Stimulated activated CD8-positive, alpha-beta memory T cell treated with anti-CD3 and anti-CD28 coated beads, Interleukin-12 subunit alpha, Interleukin-12 subunit beta, amount 100 ng/mL, for 1 hour (primary cell): ENCODE measurements around the gene CDK4.

Experiments
- DNase-seq: peaks from one replicate; pipeline ENCODE4 v3.0.0-alpha.2; 2020; ENCODE audit warnings: low read depth

CDK4 gene

GRCh38 chr12:57739387-57739786 is 12.7 kb downstream of the CDK4 start:
- DNase-seq, result no peak

DNA sequence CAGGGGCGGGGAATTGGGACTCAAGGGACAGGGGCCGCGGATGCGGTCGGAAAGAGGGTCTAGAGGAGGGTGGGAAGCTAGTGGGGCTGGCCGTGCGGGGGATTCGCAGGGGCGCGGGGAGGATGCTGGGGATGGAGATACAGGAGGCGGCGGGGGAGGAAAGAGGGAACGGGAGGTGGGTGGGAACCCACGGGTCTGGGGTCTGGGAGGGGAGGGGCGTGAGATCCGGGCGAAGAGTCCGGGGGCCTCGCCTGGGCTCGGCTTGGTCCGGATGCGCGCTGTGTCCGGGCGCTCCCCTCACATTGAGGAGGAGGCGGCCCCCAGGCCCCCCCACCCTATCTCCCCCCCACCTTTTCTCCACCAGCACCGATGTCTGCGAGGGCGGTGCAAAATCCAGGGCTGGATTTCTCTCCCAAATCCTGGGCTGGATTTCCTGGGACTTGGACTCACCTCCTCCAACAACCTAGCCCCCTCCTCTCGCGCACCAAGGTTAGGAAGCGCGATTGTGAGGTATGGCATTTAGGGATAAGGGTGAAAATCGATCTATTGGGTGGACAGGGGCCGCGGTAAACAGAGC is 13.4 kb downstream of the CDK4 start, which contains the start of gene AGAP2:
TSS of gene AGAP2 (minus strand) at position 82 of the 577 bp plus-strand sequence. CDS start 496 bp downstream, outside the sequence.
- no peak for DNase-seq

DNA sequence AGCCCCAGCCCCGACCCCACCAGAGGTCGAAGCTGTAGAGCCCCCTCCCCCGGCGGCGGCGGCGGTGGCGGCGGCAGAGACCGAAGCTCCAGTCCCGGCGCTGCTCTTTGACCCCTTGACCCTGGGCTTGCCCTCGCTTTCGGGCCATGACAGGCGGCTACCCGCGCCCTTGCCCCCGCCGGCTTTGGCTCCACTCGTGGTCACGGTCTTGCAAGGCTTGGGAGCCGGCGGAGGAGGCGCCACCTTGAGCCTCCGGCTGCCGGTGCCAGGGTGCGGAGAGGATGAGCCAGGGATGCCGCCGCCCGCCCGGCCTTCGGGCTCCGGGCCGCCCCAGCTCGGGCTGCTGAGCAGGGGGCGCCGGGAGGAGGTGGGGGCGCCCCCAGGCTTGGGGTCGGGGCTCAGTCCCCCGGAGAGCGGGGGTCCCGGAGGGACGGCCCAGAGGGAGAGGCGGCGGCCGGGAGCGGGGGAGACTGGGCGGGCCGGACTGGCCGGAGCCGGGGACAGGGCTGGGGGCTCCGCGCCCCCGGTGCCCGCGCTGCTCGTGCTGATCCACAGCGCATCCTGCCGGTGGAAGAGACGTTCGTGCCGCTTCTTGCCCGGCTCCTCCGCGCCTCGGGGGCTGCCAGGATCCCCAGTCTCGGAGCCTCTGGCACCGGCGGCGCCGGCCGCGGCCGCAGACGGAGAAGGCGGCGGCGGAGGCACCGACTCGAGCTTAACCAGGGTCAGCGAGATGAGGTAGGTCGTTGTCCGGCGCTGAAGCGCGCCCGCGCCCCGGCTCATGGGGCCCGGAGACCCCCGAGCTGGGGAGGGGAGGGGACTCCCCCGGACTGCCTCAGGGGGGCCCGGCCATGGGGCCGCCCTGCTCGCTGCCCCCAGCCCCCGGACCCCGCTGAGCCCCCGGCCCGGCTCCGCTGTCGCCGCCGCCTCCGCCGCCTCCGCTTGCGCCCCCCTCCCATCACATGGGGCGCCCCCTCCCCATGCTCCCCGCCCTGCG is 14.3 kb downstream of the CDK4 start:
- no peak for DNase-seq

GRCh38 chr12:57736741-57737466 is 15.2 kb downstream of the CDK4 start:
- no peak for DNase-seq

GRCh38 chr12:57735952-57736740 is 16.0 kb downstream of the CDK4 start:
- DNase-seq, result no peak

GRCh38 chr12:57735198-57735855 is 16.8 kb downstream of the CDK4 start:
- DNase-seq, result no peak

DNA sequence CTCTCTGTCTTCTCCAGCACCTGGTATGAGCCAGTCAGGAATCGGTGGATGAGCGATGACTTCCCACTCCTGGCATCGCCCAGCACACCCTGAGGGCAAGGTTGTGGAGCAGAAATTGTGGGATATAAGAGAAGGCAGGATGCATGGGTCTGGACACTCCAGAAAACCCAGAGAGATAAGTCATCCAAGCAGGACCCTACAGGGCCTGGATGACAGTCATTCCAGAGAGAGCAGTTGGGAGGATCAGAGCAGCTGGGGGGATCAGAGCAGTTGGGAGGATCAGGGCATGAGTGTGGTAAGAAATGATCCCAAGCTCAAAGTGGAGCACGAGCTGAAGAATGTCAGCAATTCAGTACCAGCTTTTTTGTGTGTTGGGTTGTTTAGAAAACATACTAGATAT is 17.5 kb downstream of the CDK4 start:
- no peak for DNase-seq

GRCh38 chr12:57733928-57734327 is 18.2 kb downstream of the CDK4 start:
- DNase-seq, result no peak

GRCh38 chr12:57732726-57733593 is 19.1 kb downstream of the CDK4 start:
- no peak for DNase-seq

DNA sequence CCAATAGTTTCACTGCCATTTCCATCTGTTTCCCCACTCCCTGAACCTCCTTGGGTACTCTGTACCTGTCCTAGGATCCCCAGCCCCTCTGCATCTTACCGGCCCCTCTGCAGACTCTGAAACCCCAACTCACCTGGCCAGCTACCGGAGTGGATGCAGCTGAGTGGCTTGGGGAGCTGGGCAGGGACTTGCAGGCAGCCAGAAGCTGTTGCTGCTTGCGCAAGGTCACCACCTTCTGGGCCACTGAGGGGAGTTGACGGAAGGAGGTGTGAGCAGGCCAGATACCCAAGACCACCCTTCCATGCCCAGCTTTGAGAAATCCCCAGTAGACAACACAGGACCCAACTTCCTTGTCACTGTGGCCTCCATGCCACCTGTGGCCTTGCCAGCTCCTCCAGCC is 19.8 kb downstream of the CDK4 start:
- no peak for DNase-seq

DNA sequence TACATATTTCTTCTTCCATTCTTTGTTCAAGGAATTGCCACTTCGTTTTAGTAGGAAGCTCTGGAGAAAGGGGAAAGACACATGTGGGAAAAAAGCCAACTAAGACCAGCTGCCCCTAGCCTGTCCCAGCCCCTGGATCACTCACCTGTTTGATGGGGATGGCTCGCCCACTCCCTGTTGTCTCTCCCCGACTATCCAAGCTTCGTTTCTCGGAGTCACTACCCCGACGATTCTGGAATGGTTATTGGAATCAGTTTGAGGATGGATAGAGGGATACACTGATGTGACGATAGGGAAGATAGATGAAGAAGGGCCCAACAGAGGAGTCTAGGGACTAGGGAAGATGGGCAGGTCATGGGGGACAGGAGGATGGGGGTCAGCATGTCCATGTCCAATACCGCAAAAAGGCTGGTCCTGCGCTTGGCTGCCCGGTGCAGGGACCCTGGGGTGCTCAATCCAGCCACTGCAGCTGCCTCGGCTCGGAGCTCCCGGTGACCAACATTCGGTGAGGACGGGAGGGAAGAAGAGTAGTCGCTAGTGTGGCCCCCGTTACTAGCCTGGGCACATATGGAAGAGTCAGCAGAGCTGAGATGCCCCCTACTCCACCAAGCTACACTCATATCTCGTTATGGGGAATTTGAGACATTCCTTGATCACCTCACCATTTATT is 20.6 kb downstream of the CDK4 start:
- no peak for DNase-seq

DNA sequence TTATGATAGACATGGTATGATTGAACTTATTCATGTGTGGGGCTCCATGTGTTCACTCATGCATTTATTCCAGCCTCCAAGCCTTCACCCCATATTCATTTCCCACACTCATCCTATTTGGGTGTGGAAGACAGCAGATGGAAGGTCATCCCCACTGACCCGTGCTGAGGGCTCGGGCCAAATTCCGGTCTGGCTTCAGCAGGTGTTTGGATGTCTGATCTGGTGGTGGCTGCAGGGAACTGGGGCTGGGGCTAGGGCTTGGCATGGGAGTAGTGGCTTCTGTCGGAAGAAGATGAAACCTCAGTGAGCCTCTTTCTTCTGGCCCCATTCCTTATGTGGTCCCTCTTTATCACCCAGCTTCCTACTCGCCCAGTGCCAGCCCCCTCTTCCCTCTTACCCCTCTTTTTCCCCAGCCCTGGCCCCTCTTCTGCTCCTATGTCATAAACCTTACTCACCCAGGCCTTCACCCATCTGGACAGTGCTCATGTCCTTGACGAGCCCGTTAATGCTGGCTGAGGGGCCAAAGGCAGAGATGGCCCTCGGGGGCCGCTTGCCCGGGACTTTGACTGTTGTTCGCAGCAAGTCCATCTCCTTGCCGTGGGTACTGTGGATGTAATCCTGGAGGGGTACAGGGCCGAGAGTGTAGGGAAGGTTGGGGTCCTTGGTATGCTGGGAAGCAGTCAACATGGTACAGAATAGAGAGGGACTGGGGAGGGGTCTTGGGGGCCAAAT is 21.6 kb downstream of the CDK4 start:
- DNase-seq, result no peak

GRCh38 chr12:57729321-57729844 is 22.7 kb downstream of the CDK4 start:
- DNase-seq, result no peak

GRCh38 chr12:57727758-57728395 is 24.2 kb downstream of the CDK4 start:
- no peak for DNase-seq

DNA sequence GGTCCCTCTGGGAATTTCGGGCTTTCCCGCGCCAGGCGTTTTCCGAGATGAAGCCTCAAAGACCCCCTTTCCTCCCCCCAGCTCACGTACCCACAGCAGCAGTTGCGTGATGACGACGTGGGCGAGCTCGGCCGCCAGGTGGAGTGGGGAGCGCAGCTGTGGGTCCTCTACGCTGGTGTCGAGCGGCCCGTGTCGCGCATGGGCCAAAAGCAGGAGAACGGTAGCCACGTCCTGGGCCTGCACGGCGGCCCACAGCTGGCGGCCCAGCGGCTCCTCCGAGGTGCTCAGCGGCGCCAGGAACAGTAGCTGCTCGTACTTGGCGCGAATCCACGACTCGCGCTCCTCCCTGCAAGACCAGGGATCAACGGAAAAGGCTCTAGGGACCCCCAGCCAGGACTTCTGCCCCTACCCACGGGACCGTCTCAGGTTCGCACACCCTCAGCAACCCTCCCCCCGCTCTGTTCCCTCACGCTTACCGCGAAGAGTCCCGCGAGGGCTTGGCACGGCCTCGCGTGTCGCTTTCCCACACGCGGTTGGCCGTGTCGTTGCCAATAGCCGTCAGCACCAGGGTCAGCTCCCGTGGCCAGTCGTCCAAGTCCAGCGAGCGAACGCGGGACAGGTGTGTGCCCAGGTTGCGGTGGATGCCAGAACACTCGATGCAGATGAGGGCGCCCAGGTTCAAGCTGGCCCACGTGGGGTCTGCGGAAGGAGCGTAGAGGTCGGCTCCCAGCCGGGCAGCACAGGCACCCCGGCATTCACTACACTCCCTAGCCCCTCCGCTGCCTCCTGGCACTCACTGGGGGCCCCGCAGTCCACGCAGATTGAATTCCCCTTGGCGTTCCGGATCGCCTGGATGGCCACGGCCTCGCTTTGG is 25.0 kb downstream of the CDK4 start:
- DNase-seq, result no peak

GRCh38 chr12:57726151-57726883 is 25.8 kb downstream of the CDK4 start:
- no peak for DNase-seq

DNA sequence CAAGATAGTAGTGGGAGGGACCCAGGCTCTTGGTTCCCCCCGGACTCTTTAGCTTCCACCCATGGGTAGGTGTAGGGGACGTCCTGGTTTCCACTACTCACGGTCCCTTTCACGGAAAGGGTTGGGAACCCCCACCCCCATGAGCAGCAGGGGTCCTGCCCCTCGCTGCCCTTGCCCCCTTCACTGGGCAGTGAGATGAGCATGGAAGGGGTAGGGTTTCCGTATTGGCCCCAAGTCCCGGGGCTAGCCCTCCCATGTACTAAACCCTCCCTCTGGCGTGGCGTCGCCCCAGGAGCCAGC is 26.3 kb downstream of the CDK4 start:
- DNase-seq, result no peak
